SIG-M5 treated with dmso at 0.1 percent for 504 hours (cell line): Measurements from ENCODE around the gene ITFG1.
"Not testable (repeated sequence)": the region's sequence is repeated elsewhere in the genome, so short reads cannot be mapped to it uniquely, and the experiment has no call there.

Source experiments
- DNase-seq: peaks from one replicate; lab custom pipeline; 2025; ENCODE audit not compliant: unreplicated experiment; lab: John Stamatoyannopoulos, UW

Gene ITFG1

GRCh38 chr16:47161464-47161863, 299.4 kb downstream of the ITFG1 start:
- DNase-seq: no peak

- no peak for DNase-seq
Observed at GRCh38 chr16:47160422-47160821, 300.4 kb downstream of the ITFG1 start.

- DNase-seq: no peak
Observed at GRCh38 chr16:47158992-47159391, 301.9 kb downstream of the ITFG1 start.

DNA sequence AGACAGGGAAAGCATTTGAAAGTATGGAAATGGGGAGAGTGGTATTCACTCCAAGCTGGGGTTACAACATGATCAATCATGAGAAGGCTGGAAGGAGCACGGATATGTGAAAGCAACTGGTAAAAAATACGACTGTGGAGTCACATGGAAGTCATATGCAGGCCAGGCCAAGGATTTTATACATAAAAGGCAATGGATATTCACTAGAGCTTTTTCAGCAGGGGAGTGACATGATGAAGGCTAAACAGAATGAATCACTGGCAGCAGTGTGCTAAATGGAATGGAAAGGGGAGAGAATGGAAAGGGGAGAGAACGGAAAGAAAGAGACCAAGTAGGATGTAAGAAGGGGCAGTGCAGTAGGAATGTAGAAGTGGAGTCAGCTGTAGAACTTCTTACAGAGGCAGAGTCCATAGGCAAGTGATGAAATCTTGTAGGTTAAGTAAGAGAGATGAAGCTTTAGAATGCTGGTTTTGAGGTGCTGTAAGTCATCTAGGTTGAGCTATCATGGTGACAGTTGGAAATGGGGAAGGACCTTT, 304.1 kb downstream of the ITFG1 start:
- peak; percentile 28 for DNase-seq

GRCh38 chr16:47152501-47152900, 308.4 kb downstream of the ITFG1 start:
- DNase-seq: not testable (repeated sequence)

- DNase-seq: no peak
Observed at GRCh38 chr16:47150067-47150466, 310.8 kb downstream of the ITFG1 start.

- DNase-seq: no peak
Observed at GRCh38 chr16:47144559-47144877, 316.3 kb downstream of the ITFG1 start.

DNA sequence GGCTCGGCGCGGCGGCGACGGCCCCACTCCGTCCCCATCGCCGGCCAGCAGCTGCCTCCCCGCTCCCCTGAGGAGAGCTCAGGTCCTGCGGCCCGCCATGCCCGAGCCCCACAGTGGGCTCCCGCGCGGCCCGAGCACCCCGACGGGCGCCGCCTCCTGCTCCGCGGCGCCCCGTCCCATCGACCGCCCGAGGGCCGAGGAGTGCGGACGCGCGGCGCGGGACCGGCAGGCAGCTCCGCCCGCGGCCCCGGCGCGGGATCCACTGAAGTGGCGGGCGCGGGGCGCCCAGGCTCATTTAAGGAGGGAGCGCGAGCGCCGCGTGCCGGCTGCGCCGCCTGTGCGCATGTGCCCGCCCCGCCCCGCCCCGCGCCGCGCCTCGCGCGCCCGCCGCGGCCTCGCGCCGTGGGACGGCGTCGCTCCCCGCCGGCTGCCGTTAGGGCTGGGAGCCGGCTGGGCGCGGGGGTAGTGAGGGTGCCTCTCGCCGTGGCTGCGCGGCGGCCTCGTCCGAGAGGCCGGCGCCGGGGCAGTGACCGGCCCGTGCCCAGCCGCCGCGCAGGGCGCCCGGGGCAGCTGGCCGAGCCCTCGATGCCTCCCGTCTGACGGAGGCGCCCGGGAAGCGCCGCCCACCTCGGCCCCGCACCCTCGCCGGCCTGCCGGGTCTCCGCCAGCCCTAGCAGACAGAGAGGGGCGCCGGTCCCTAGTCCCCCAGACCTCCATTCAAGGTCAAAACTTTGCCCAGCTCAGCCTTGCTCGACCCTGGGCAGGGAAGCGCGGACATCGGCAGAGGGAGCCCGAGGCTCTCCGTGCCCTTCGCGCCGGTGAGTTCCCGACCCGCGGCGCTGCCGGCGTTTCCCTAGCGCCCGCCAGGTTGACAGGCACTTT, 316.9 kb downstream of the ITFG1 start, which contains the start of gene NETO2:
Gene NETO2 (minus strand): TSS at position 269 of the 882 bp plus-strand sequence. CDS start 333 bp downstream, outside the sequence.
- peak; percentile 31 for DNase-seq

DNA sequence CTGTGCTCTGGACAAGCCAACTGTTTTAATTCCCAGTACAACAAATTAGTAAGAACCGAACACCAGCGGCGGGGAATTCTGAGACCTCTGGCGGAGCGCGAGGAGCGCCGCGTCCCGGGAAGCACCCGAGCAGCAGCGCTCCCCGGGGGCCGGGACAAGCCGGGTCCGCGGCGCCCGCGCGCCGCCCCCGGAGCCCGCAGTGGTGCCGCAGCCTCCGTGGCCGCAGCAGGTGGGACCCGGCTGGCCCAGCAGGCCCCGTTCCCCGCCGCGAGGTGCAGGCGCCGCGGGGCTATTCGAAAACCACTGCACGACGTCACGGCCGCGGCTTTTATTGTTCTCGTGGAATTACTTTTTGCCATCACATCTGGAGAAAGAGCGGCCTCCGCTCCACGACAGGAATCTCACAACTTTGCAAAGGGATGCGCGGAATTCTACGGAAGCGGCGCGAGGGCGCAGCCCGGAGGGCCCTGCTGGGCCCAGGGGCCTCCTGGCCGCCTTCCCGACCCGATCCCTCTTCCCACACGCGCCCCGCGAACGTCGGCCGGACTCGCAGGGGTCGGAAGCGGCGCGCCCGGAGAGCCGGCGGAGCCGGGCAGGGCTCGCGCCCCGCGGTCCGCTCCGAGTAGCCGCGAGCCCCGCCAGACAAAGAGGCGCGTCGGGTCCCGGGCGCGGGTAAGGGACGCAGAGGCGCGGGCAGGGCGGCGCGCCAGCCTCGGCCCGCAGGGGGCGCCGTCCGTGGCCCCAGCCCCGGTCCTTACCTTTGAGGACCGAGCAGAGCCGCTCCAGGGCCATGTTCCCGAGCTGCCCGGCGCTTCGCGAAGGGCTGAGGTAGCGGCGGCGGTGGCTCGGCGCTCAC, 317.8 kb downstream of the ITFG1 start:
- peak; percentile 58 for DNase-seq

GRCh38 chr16:47142486-47142820, 318.4 kb downstream of the ITFG1 start:
- DNase-seq: peak; percentile 77

GRCh38 chr16:47141773-47142485, 318.9 kb downstream of the ITFG1 start:
- peak; percentile 83 for DNase-seq

DNA sequence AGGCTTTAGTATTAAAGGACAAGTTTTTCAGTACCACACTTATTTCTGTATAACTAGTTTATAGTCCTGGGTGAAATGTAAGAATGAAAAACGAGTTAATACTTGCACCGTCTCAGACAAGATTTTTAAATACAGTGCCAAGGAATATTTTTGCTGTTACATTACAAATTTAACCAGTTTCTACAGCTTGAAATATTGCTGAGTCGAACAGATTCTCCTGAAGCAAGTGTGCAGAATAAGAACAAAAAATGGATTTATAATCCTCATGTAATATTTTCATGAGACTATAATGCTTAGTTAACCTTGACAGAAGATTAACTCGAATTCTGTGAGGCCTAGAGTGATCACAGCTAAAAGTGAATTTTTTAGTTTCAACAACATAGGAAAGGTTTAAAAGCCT, 320.2 kb downstream of the ITFG1 start:
- DNase-seq: no peak

DNA sequence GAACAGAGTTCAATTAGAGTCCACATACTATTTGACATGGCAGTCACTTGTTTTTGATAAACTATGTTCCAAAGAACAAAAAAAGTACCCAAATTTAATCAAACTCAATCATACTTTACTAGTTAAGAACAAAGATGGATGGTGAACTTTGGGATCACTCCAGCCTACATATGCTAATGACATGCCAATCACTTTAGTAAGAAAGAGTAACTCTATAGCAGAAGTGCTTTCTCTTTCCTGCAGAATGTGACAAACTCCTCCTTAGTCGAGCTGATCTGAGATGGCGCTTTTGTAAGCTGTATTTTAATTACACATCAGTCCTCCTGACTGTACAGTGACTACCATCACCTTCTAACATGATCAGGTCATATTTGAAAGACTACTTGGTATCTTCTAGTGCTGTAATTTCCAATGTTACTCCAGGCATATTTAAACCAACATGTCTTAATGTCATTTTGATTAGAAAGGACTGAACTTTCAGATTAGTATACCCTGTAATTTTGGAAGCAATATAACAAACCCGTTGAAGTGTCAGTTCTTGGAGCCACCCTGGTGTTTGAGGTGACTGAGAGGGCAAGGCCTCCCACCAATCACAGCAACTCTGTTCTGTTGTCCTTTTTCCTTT, 321.2 kb downstream of the ITFG1 start:
- no peak for DNase-seq

DNA sequence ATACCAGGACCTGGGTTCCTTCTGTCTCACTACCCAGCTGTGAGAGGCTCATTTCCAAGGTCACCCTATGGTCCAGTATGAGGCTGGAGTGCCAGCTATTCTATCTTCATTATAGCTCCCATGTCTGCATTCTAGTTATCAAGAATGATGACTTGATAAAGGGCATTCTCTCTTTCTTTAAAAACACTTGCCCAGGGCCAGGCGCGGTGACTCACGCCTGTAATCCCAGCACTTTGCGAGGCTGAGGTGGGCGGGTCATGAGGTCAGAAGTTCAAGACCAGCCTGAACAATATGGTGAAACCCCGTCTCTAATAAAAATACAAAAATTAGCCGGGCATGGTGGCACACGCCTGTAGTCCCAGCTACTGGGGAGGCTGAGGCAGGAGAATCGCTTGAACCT, 322.9 kb downstream of the ITFG1 start:
- not testable (repeated sequence) for DNase-seq

DNA sequence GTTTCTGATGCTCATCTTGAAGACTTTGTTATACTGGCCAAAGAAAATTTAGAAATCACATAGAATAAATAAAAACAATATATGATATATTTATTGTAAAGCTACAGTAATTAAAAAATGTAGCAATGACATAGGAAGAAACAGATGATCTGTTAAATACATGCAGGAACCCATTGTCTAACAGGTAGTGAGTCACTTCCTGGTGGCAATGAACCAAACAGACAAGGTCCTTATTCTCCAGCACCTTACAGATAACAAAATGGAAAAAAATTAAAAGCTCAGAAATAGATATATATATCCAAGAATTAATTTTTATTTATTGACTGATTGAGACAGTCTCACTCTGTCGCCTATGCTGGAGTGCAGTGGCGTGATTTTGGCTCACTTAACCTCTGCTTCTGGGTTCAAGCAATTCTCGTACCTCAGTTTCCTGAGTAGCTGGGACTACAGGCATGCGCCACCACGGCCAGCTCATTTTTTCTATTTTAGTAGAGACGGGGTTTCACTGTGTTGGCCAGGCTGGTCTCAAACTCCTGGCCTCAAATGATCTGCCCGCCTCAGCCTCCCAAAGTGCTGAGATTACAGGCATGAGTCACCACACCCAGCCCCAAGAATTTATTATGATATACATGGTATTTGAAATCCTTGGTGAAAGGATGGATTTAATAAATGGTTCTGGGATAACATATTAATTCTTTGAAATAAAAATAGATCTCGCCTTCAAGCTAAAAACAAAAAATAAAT, 324.6 kb downstream of the ITFG1 start:
- DNase-seq: no peak

- DNase-seq: no peak
Observed at GRCh38 chr16:47134550-47134949, 326.3 kb downstream of the ITFG1 start.

DNA sequence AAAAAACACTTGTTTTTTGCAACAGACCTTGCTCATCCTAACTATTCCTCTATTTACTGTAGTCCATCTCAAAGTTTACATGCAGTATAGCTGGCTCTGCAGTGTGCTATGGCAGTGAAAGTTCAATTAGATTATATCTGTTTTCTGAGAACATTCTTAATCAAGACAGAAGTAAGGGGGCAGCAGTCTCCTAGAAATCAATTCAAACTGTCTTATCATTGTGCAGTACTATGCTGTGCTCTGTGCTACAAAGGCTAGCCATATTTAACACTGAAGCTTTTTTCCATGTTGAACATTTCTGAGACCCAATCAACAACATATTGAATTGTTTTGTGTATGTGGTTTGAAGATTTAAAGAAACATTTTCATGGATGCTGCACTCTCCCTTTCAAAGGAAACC, 328.6 kb downstream of the ITFG1 start:
- no peak for DNase-seq

- no peak for DNase-seq
Observed at GRCh38 chr16:47129755-47130435, 331.0 kb downstream of the ITFG1 start.

- DNase-seq: no peak
Observed at GRCh38 chr16:47127541-47127940, 333.3 kb downstream of the ITFG1 start.
